ES-I3 (cell line): ENCODE results near the gene CPEB1.

ENCODE experiments used
- H3K36me3 ChIP-seq: 2 replicates; pipeline ENCODE4 v1.6.1; 2013; ENCODE audit warnings: mild to moderate bottlenecking, low read length, control low read depth, moderate library complexity; ENCODE audit not compliant: insufficient read depth
- H3K4me1 ChIP-seq: 2 replicates; pipeline ENCODE4 v1.6.1; 2013; ENCODE audit warnings: mild to moderate bottlenecking, control low read depth, low read length; ENCODE audit not compliant: insufficient read depth
- H3K9ac ChIP-seq: 2 replicates; pipeline ENCODE4 v1.6.1; 2013; ENCODE audit warnings: low read depth, mild to moderate bottlenecking, low read length, moderate library complexity
- H3K9me3 ChIP-seq: 2 replicates; pipeline ENCODE4 v1.6.1; 2013; ENCODE audit warnings: mild to moderate bottlenecking, low read length, moderate library complexity; ENCODE audit not compliant: control insufficient read depth, insufficient read depth

The CPEB1 gene

GRCh38 chr15:82595203-82595602 lies 52.0 kb downstream of the CPEB1 start:
- Histone ChIP-seq H3K36me3 (no peaks in the 10 kb centered on the region), H3K9me3 (no peaks in the 10 kb centered on the region), H3K9ac (no peak overlapping the region), H3K4me1 (no peaks in the 10 kb centered on the region)

DNA sequence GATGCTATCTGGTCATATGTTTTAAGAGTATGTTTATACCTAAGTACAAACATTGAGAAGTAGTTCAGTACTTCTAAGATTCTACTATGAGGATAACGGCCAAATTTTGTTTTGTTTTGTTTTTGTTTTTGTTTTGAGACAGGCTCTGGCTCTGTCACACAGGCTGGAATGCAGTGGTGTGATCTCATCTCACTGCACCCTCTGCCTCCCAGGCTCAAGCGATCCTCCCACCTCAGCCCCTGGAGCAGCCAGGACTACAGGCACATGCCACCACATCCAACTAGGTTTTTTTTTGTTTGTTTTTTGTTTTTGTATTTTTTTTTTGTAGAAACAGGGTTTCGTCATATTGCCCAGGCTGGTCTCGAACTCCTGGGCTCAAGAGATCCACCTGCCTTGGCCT lies 59.4 kb downstream of the CPEB1 start:
- H3K9me3 ChIP-seq, result no peaks in the 10 kb centered on the region
- peaks cover 25% of the 10 kb centered on the region for H3K4me1 ChIP-seq
- H3K9ac ChIP-seq, result no peak overlapping the region
- no peaks in the 10 kb centered on the region for H3K36me3 ChIP-seq

GRCh38 chr15:82585072-82585471 lies 62.1 kb downstream of the CPEB1 start:
- Histone ChIP-seq H3K4me1 (peaks cover 25% of the 10 kb centered on the region), H3K9ac (no peak overlapping the region), H3K9me3 (no peaks in the 10 kb centered on the region), H3K36me3 (no peaks in the 10 kb centered on the region)

GRCh38 chr15:82580713-82581112 lies 66.5 kb downstream of the CPEB1 start:
- Histone ChIP-seq H3K9ac (no peak overlapping the region), H3K9me3 (no peaks in the 10 kb centered on the region), H3K4me1 (peaks cover 10% of the 10 kb centered on the region), H3K36me3 (no peaks in the 10 kb centered on the region)

DNA sequence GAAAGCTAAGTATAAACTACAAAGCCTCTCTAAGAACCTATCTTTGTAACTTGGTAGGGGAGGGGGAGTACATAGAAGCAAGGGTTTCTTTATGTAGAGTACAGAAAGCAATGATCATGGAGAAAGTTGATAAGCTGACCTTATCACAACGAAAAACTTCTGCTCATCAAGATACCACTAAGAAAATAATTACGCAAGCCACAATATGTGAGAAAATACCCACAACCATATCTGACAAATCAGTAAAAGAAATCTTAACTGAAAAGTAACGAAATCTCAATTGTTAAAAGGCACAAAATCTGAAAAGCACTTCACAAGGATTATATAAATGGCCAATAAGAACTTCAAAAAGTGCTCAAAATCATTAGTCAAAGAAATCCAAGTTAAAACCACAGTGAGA lies 71.8 kb downstream of the CPEB1 start:
- Histone ChIP-seq H3K9me3 (no peaks in the 10 kb centered on the region), H3K36me3 (no peaks in the 10 kb centered on the region), H3K9ac (no peak overlapping the region), H3K4me1 (peaks cover 14% of the 10 kb centered on the region; the same call in 1 of the 2 replicates)

GRCh38 chr15:82572986-82573385 lies 74.2 kb downstream of the CPEB1 start:
- H3K36me3 ChIP-seq, result no peaks in the 10 kb centered on the region
- peaks cover 14% of the 10 kb centered on the region; the same call in 1 of the 2 replicates for H3K4me1 ChIP-seq

GRCh38 chr15:82572311-82572710 lies 74.9 kb downstream of the CPEB1 start:
- Histone ChIP-seq H3K36me3 (no peaks in the 10 kb centered on the region), H3K9me3 (no peaks in the 10 kb centered on the region), H3K9ac (no peak overlapping the region), H3K4me1 (peaks cover 14% of the 10 kb centered on the region; the same call in 1 of the 2 replicates)

More at GRCh38 chr15:82572986-82573385, 74.2 kb downstream of the CPEB1 start:
- Histone ChIP-seq H3K9me3 (no peaks in the 10 kb centered on the region), H3K9ac (no peak overlapping the region)

- H3K4me1 ChIP-seq, result peaks cover 14% of the 10 kb centered on the region; the same call in 1 of the 2 replicates
- H3K9me3 ChIP-seq, result no peaks in the 10 kb centered on the region
- H3K36me3 ChIP-seq, result no peaks in the 10 kb centered on the region
- peak overlapping the region; percentile 26 for H3K9ac ChIP-seq
These were observed 75.4 kb downstream of the CPEB1 start for GRCh38 chr15:82571722-82572222.

GRCh38 chr15:82570721-82571508 lies 76.2 kb downstream of the CPEB1 start:
- Histone ChIP-seq H3K4me1 (peaks cover 14% of the 10 kb centered on the region), H3K36me3 (no peaks in the 10 kb centered on the region), H3K9me3 (no peaks in the 10 kb centered on the region), H3K9ac (peak overlapping the region; percentile 26; the same call in 1 of the 2 replicates)

GRCh38 chr15:82569834-82570233 lies 77.3 kb downstream of the CPEB1 start:
- H3K9ac ChIP-seq, result no peak overlapping the region
- H3K9me3 ChIP-seq, result no peaks in the 10 kb centered on the region
- peaks cover 22% of the 10 kb centered on the region for H3K4me1 ChIP-seq
- H3K36me3 ChIP-seq, result no peaks in the 10 kb centered on the region

- no peaks in the 10 kb centered on the region for H3K9me3 ChIP-seq
- H3K9ac ChIP-seq, result no peak overlapping the region
- no peaks in the 10 kb centered on the region for H3K36me3 ChIP-seq
- peaks cover 22% of the 10 kb centered on the region for H3K4me1 ChIP-seq
These were observed 78.2 kb downstream of the CPEB1 start for GRCh38 chr15:82568986-82569385.

GRCh38 chr15:82567661-82568060 lies 79.5 kb downstream of the CPEB1 start:
- Histone ChIP-seq H3K36me3 (no peaks in the 10 kb centered on the region), H3K9me3 (no peaks in the 10 kb centered on the region), H3K4me1 (peaks cover 22% of the 10 kb centered on the region), H3K9ac (no peak overlapping the region)

GRCh38 chr15:82566690-82567089 lies 80.5 kb downstream of the CPEB1 start:
- H3K4me1 ChIP-seq, result peaks cover 15% of the 10 kb centered on the region
- no peaks in the 10 kb centered on the region for H3K36me3 ChIP-seq
- no peak overlapping the region for H3K9ac ChIP-seq
- no peaks in the 10 kb centered on the region for H3K9me3 ChIP-seq

GRCh38 chr15:82558502-82558901 lies 88.7 kb downstream of the CPEB1 start:
- Histone ChIP-seq H3K9ac (no peak overlapping the region), H3K9me3 (no peaks in the 10 kb centered on the region), H3K4me1 (no peaks in the 10 kb centered on the region), H3K36me3 (no peaks in the 10 kb centered on the region)

GRCh38 chr15:82556315-82557035 lies 90.7 kb downstream of the CPEB1 start:
- Histone ChIP-seq H3K9me3 (no peaks in the 10 kb centered on the region), H3K4me1 (peaks cover 5% of the 10 kb centered on the region), H3K9ac (no peak overlapping the region), H3K36me3 (no peaks in the 10 kb centered on the region)
